K562 (cell line): ENCODE data around the gene GALNT18. TPM values are rescaled to one million over a fixed set of nuclear protein-coding genes. Genes with fewer than 3 reads are reported as not detected.

Experiments used
- ATAC-seq: fragments of 200-7000 bp; cut with Tn5 transposase; 3 replicates; pipeline ENCODE4 v1.9.1; 2020; ENCODE audit warnings: moderate library complexity
- BruUV-seq: library from RNA; stranded (reverse); fragments of 400-500 nt; replicated peaks from 2 replicates; lab custom pipeline; 2021; lab: Mats Ljungman, UMichigan
- CTCF ChIA-PET: fragments of 300-600 bp; formaldehyde crosslinking; extraction: SDS; loops from one replicate; lab custom pipeline; 2021; ENCODE audit warnings: low intra/inter-chr PET ratio; lab: Yijun Ruan, JAX
- POLR2A ChIA-PET: fragments of 300-600, 350-650 bp; sonication (Branson Sonifier 250); formaldehyde crosslinking; extraction: SDS; loops from one replicate; lab custom pipeline; 2021; ENCODE audit warnings: antibody characterized with exemption, inconsistent platforms; lab: Yijun Ruan, JAX
- DNase-seq, 4 experiments: peaks; one replicate each; pipeline versions ENCODE4 v3.0.0 to v3.0.0-alpha.2; 2011 to 2018; ENCODE audit warnings: low spot score in 3 of 4, mixed read lengths in 3 of 4; ENCODE audit errors: extremely low read depth in 1 of 4
- FAIRE-seq: peaks from 2 replicates; lab custom pipeline; 2011; peaks lifted over from hg19 to GRCh38; lab: Jason Lieb, UNC
- H2AFZ ChIP-seq: 2 replicates; pipeline ENCODE4 v1.6.0; 2011; ENCODE audit warnings: low read depth, low read length, control low read depth, inconsistent platforms
- H3K27ac ChIP-seq: fragments of 200-600 bp; 3 replicates; pipeline ENCODE4 v1.8.0; 2011; ENCODE audit warnings: low read depth, mild to moderate bottlenecking, control low read depth, inconsistent platforms, low read length, moderate library complexity, mixed read lengths; ENCODE audit errors: extremely low read depth
- H3K27me3 ChIP-seq, 2 experiments: fragments of 300-600 bp in 1 of 2; 2 replicates in 1 of 2; 3 replicates in 1 of 2; pipeline versions ENCODE4 v1.6.0 to v1.8.0; 2011; ENCODE audit warnings: inconsistent platforms in 2 of 2, low read length in 2 of 2, mild to moderate bottlenecking in 1 of 2, mixed read lengths in 1 of 2, moderate library complexity in 1 of 2; ENCODE audit not compliant: control insufficient read depth in 2 of 2, insufficient read depth in 2 of 2
- H3K36me3 ChIP-seq: fragments of 300-600 bp; 3 replicates; pipeline ENCODE4 v1.8.0; 2011; ENCODE audit warnings: mild to moderate bottlenecking, low read length, inconsistent platforms; ENCODE audit not compliant: control insufficient read depth, insufficient read depth
- H3K4me1 ChIP-seq, 2 experiments: fragments of 200-600 bp in 1 of 2; replicated peaks in 1 of 2; 2 replicates in 1 of 2; 3 replicates in 1 of 2; pipeline versions ENCODE4 v1.5.1 to v1.8.0; 2011; ENCODE audit warnings: inconsistent platforms in 2 of 2, low read length in 2 of 2, mild to moderate bottlenecking in 1 of 2, mixed read lengths in 1 of 2, moderate library complexity in 1 of 2; ENCODE audit not compliant: control insufficient read depth in 2 of 2, insufficient read depth in 2 of 2
- H3K4me2 ChIP-seq: 2 replicates; pipeline ENCODE4 v1.6.1; 2011; ENCODE audit warnings: low read length, control low read depth, inconsistent platforms, mixed read lengths; ENCODE audit not compliant: insufficient read depth
- H3K4me3 ChIP-seq: fragments of 200-600 bp; sonication (generic), shearing (Covaris generic); 2 replicates; pipeline ENCODE4 v1.5.1; 2016; ENCODE audit warnings: control low read depth, inconsistent platforms
- H3K79me2 ChIP-seq: fragments of 200-600 bp; 3 replicates; pipeline ENCODE4 v1.8.0; 2011; ENCODE audit warnings: low read length, inconsistent platforms; ENCODE audit not compliant: control insufficient read depth, insufficient read depth
- H3K9ac ChIP-seq, 2 experiments: 2 replicates each; pipeline versions ENCODE4 v1.6.0 to v1.6.1; 2011; ENCODE audit warnings: low read depth in 2 of 2, low read length in 2 of 2, control low read depth in 1 of 2, inconsistent platforms in 1 of 2, mild to moderate bottlenecking in 1 of 2, mixed read lengths in 1 of 2; ENCODE audit not compliant: insufficient read depth in 1 of 2
- H3K9me1 ChIP-seq: one replicate; pipeline ENCODE4 v1.6.0; 2011; ENCODE audit warnings: inconsistent platforms, mild to moderate bottlenecking, low read length, moderate library complexity; ENCODE audit not compliant: control insufficient read depth, insufficient read depth
- H3K9me3 ChIP-seq: replicated peaks from 2 replicates; pipeline ENCODE4 v1.5.1; 2011; ENCODE audit warnings: low read depth, low read length, inconsistent platforms; ENCODE audit not compliant: control insufficient read depth, insufficient read depth
- H4K20me1 ChIP-seq: replicated peaks from 2 replicates; pipeline ENCODE4 v1.6.1; 2011; ENCODE audit warnings: low read length, inconsistent platforms, mixed read lengths; ENCODE audit not compliant: control insufficient read depth, insufficient read depth
- CHD4 ChIP-seq: fragments of 200-600 bp; sonication (generic); IDR thresholded peaks from 3 replicates; pipeline ENCODE4 v1.6.1; 2012; ENCODE audit warnings: low read depth, mild to moderate bottlenecking, mixed read lengths, low read length, inconsistent platforms; ENCODE audit not compliant: insufficient read depth, insufficient replicate concordance, poor library complexity, severe bottlenecking
- MIER1 ChIP-seq: fragments of 450-650 bp; IDR thresholded peaks from 2 replicates; pipeline ENCODE4 v1.6.1; 2016; ENCODE audit warnings: antibody characterized with exemption, mild to moderate bottlenecking, low read depth
- MTF1 ChIP-seq: fragments of 250-450 bp; sonication (Bioruptor Pico); IDR thresholded peaks from 2 replicates; pipeline ENCODE4 v1.9.0; 2021; ENCODE audit warnings: moderate library complexity, mild to moderate bottlenecking, inconsistent platforms, borderline replicate concordance
- NR0B1 ChIP-seq: fragments of 450-650 bp; IDR thresholded peaks from one replicate; pipeline ENCODE4 v1.6.1; 2018; ENCODE audit warnings: mild to moderate bottlenecking, moderate library complexity; ENCODE audit not compliant: partially characterized antibody
- RFX7 ChIP-seq: fragments of 250-450 bp; sonication (Bioruptor Pico); IDR thresholded peaks from 2 replicates; pipeline ENCODE4 v1.5.1; 2021; ENCODE audit warnings: mild to moderate bottlenecking
- SNAPC5 ChIP-seq: fragments of 250-450 bp; sonication (Bioruptor Pico); IDR thresholded peaks from 2 replicates; pipeline ENCODE4 v1.8.0; 2021; ENCODE audit warnings: moderate library complexity, mild to moderate bottlenecking, inconsistent platforms
- SP2 ChIP-seq: IDR thresholded peaks from 2 replicates; pipeline ENCODE4 v1.6.1; 2011; ENCODE audit warnings: mild to moderate bottlenecking, low read depth, low read length, moderate library complexity; ENCODE audit not compliant: poor library complexity, severe bottlenecking; ENCODE audit errors: extremely low read depth
- XRCC4 ChIP-seq: IDR thresholded peaks from one replicate; pipeline ENCODE4 v1.6.1; 2011; ENCODE audit not compliant: insufficient read depth, insufficient read length; ENCODE audit errors: extremely low read depth
- ZBTB34 ChIP-seq: fragments of 250-450 bp; sonication (Bioruptor Pico); IDR thresholded peaks from 2 replicates; pipeline ENCODE4 v1.8.0; 2021; ENCODE audit warnings: mild to moderate bottlenecking, moderate library complexity
- ZBTB7A ChIP-seq: IDR thresholded peaks from 2 replicates; pipeline ENCODE4 v1.6.1; 2011; ENCODE audit warnings: low read depth, mild to moderate bottlenecking, low read length, moderate library complexity, borderline replicate concordance; ENCODE audit not compliant: control insufficient read depth
- WGBS: fragments of 100-300 bp; shearing (Covaris generic); methylation state at CpG from one replicate; pipeline ENCODE4 v1.1.6; 2016; ENCODE audit warnings: low coverage, mixed read lengths; ENCODE audit not compliant: insufficient coverage; ENCODE audit errors: missing lambda C conversion rate; 5-methylcytosine and 5-hydroxymethylcytosine counted together
- in situ Hi-C: fragments of 300-500 bp; cut with MboI; formaldehyde crosslinking; loops from 4 replicates; pipeline ENCODE4 v1.15.0; 2018; ENCODE audit warnings: inconsistent platforms, mixed read lengths
- intact Hi-C: fragments of 100-400 bp; cut with micrococcal nuclease; formaldehyde crosslinking; loops from 2 replicates; pipeline ENCODE4 v1.14.2; 2022
- polyA plus RNA-seq, 8 experiments: library from polyadenylated mRNA; depleted of rRNA in 4 of 8; stranded (reverse) in 5 of 8; unstranded in 3 of 8; fragments of >200 nt; fragmentation: Nextera tagmentation in 2 of 8; fragmentation: Illumina TruSeq in 1 of 8; extraction: Ambion mirVana in 2 of 8; extraction: Trizol in 1 of 8; gene quantifications; 2 replicates each; pipeline versions ENCODE4 v1.2.1 to v1.2.3, GENCODE V29; 2011 to 2014; ENCODE audit warnings: inconsistent platforms in 1 of 8, missing spikeins in 1 of 8
- total RNA-seq, 7 experiments: library from RNA; depleted of rRNA in 6 of 7; stranded (reverse); fragments of >200 nt in 6 of 7; fragmentation: Illumina TruSeq in 2 of 7; extraction: Trizol in 2 of 7; gene quantifications; 2 replicates each; pipeline versions ENCODE4 v1.2.1 to v1.2.3, GENCODE V29; 2011 to 2021; ENCODE audit warnings: low replicate concordance in 1 of 7

GALNT18 gene
- total and polyA plus RNA-seq, 9 of the 15 experiments (the other 6 are each of a cell fraction or from before 2014, with no cell fraction given), result not detected

- H3K4me2 ChIP-seq, result no peak overlapping the region
- 0 out of 2 replicates have a peak, but pooled peaks cover 14% of the 10 kb centered on the region for H4K20me1 ChIP-seq
- no peak overlapping the region for H3K27ac ChIP-seq
- H3K4me1 ChIP-seq, result no peaks in the 10 kb centered on the region
- in situ Hi-C loops, result no loop called here
- CTCF ChIA-PET, result no interaction called here
- DNase-seq, result no peak
- H3K4me3 ChIP-seq, result no peak overlapping the region
- no peak for TF ChIP-seq NR0B1
- no peak for TF ChIP-seq SNAPC5 (CRISPR knock-in tag)
- TF ChIP-seq ZBTB7A, result no peak
- no peak for TF ChIP-seq RFX7
- no peak for TF ChIP-seq CHD4
- no peak for TF ChIP-seq ZBTB34 (CRISPR knock-in tag)
- TF ChIP-seq MIER1, result no peak
- no peak for TF ChIP-seq MTF1 (CRISPR knock-in tag)
- no peak for TF ChIP-seq SP2
- TF ChIP-seq XRCC4, result no peak
- ATAC-seq, result no peak
- no TSS peak for BruUV-seq
- POLR2A ChIA-PET, result no interaction called here
- 0% methylated on average over 5 of the region's 10 CpGs for WGBS
- no peaks in the 10 kb centered on the region for H3K79me2 ChIP-seq
- H3K9ac ChIP-seq, result no peak overlapping the region
- intact Hi-C loops, result no loop called here
- FAIRE-seq, result no peak
- no peaks in the 10 kb centered on the region for H3K9me3 ChIP-seq
- peaks cover 2 to 43% of the 10 kb centered on the region in 2 experiments; a peak in 3 of 5 replicates for H3K27me3 ChIP-seq
- H3K9me1 ChIP-seq, result no peaks in the 10 kb centered on the region
- H3K36me3 ChIP-seq, result no peaks in the 10 kb centered on the region
- H2AFZ ChIP-seq, result no peak overlapping the region
These were observed 160.3 kb downstream of the GALNT18 start for GRCh38 chr11:11461473-11461872.
